ENCODE data around the gene TAP2.

TAP2 gene

DNA sequence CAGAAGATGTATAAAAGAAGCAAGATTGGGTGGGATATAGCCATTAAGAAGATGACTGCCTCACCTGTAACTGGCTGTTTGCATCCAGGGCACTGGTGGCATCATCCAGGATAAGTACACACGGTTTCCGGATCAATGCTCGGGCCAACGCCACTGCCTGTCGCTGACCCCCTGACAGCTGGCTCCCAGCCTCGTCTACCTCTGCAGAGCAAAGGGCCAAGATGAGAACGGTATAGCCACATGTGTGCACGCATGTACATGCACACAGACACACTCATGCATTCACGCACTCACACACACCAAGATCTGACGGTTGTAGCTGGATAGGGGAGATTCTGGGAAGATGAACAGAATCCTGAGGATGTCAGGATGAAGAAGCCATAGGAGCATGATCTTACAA is 8.5 kb upstream of the TAP2 start:
- no peak for DNase-seq (ENCODE audit: low read depth)
- TF ChIP-seq, protein P1, sequence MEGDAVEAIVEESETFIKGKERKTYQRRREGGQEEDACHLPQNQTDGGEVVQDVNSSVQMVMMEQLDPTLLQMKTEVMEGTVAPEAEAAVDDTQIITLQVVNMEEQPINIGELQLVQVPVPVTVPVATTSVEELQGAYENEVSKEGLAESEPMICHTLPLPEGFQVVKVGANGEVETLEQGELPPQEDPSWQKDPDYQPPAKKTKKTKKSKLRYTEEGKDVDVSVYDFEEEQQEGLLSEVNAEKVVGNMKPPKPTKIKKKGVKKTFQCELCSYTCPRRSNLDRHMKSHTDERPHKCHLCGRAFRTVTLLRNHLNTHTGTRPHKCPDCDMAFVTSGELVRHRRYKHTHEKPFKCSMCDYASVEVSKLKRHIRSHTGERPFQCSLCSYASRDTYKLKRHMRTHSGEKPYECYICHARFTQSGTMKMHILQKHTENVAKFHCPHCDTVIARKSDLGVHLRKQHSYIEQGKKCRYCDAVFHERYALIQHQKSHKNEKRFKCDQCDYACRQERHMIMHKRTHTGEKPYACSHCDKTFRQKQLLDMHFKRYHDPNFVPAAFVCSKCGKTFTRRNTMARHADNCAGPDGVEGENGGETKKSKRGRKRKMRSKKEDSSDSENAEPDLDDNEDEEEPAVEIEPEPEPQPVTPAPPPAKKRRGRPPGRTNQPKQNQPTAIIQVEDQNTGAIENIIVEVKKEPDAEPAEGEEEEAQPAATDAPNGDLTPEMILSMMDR (IDR thresholded peaks at IDR 0.05; ENCODE audit: insufficient read depth, low read depth, low read length, missing control alignments), result no peak
- H3K4me3 ChIP-seq (ENCODE audit: low read length), result no peak overlapping the region

DNA sequence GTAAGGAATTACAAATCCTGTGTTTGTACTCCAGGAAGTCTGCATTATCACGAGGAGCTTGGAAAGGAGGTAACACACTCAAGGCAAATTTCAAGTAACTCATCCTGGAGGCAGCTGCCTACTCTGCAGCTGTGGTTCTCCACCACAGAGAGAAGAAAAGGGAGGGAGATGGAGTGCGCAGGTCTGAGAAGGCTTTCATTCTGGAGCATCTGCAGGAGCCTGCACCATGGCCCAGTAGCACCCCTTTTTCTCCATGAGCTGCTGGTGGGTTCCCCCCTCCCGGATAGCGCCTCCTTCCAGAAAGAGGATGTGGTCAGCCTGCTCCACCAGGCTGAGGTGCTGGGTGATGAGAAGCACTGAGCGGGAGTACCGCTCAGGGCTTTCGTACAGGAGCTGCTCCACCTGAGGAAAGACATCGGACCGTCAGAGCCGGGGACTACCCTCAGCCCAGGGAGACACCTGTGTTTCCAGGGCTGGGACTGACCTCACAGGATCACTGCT is 6.9 kb upstream of the TAP2 start:
- TF ChIP-seq, protein P1 (IDR thresholded peaks at IDR 0.05; ENCODE audit: insufficient read depth, low read depth, low read length, missing control alignments), result no peak
- H3K4me3 ChIP-seq (ENCODE audit: low read length), result no peak overlapping the region
- no peak for DNase-seq (ENCODE audit: low read depth)

DNA sequence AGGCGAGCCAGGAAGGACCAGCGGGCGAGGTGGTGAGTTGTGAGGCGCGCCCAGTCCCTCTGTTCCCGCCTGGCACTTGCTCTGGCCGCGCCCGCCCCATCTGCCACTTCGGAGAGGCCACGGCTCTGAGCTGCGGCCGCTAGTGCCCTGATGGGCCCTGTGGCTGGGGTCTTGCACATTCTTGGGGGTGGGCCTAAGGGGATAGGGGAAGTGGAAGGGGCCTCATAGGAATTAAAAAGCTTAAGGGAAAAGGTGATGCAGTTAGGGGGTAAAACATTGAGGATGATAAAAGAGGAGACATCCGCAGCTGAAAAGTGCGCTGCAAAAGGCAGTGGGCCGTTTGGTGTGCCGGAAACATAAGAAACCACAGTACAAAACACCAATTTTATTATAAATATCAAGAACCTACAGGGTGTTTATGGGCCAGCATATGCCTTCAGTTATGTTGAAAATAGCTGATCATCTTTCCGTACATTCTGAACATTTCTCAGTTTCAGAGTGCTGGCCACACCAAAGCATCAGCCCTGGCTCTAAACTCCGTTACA is 6.4 kb upstream of the TAP2 start:
- TF ChIP-seq, protein P1 (IDR thresholded peaks at IDR 0.05; ENCODE audit: insufficient read depth, low read depth, low read length, missing control alignments), result no peak
- no peak for DNase-seq (ENCODE audit: low read depth)
- H3K4me3 ChIP-seq (ENCODE audit: low read length), result no peak overlapping the region

DNA sequence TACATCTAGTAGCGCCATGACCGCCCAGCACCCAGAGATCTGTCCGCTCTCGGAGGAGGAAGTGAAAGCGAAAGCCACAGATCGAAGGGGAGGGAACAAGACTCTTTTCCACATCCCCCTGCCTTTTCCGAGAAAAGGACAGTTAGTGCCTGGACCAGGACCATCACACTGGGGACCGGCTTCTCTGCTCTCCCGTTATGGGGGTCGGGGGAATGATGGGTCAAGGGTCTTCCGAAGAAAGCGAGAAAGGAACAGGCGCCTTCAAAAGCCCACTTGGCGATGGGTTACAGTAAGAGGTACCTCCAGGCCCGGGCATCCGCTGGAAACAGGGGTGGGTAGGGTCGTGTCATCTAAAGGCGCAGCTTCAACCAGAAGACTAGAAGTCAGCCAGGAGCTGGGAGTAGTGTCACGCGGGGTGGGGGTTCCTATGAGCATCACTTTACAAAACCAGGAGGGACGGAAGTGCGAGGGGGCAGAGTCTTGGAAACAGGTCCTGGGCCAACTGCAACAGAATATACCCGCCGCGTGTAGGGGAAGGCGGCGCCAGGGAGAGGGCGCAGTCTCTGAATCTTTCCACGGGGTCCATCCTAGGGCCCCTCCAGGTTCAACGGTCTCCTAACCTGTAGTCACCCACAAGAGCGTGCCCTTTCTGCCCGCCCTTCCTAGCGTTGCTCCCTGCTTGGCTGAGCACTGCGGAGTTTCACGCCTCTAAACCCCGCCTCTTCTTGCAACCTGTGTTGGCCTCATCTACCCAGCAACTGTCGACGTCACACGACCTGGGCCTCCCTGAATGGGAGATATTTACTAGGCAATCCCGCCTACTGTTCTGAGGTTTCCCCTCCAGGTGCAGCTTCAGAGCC is 5.7 kb upstream of the TAP2 start, which contains the start of gene PSMB8:
PSMB8 (minus strand) TSS at position 69 of the 860 bp plus-strand sequence; CDS start at position 18, 51 bp downstream.
- peak; percentile 99 for DNase-seq (ENCODE audit: low read depth)
- H3K4me3 ChIP-seq (ENCODE audit: low read length), result peak within 1 kb of the TSS; percentile 84
- TF ChIP-seq, protein P1 (IDR thresholded peaks at IDR 0.05; ENCODE audit: insufficient read depth, low read depth, low read length, missing control alignments), result peak; percentile 13

DNA sequence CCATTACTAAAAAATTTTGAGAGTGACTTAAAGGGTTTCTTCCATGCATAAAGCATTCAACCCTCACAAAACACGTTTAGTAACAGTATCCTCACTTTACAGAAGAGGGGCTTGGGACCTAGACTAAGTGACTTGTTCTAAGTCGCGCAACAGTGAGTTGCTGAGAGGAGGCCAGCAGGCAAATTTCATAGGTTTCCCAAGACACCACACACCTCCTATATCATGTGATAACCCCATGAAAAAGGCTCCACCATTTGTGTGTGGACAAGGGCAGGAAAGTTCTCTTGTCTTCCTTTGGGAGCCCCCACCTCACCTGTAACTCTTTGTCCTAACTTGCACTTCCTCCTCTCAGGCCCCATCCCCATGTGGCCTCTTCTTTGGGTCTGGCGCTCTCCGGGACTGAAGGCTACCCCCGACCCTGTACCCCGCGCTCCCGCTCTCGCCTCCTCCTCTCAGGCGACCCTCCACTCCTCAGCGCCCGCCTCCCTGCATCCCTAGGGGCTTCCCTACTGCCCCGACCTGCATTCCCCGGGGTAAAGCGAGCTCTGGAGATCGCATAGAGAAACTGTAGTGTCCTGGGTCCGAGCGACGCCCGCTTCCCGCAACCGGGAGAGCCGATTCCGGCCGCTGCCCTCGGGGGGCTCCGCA is 4.9 kb upstream of the TAP2 start:
- TF ChIP-seq, protein P1 (IDR thresholded peaks at IDR 0.05; ENCODE audit: insufficient read depth, low read depth, low read length, missing control alignments), result no peak
- peak overlapping the region; percentile 84 for H3K4me3 ChIP-seq (ENCODE audit: low read length)
- DNase-seq (ENCODE audit: low read depth), result no peak

DNA sequence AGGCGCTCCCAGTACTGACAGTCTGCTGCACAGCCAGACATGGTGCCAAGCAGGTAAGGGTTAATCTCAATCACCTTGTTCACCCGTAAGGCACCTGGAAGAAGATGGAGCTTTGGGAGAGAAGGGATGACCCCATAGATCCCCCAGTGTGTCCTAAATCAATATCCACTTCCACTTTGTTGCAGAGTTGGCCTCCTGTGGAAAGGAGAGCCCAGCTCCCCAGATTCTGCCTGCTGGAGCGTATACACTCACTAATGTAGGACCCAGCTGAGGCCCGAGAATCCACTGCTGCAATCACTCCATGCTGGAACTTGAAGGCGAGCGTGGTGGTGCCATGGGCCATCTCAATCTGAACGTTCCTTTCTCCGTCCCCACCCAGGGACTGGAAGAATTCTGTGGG is 4.2 kb upstream of the TAP2 start:
- no peak overlapping the region for H3K4me3 ChIP-seq (ENCODE audit: low read length)

More for the DNA sequence above, 4.2 kb upstream of the TAP2 start:
- TF ChIP-seq, protein P1 (IDR thresholded peaks at IDR 0.05; ENCODE audit: insufficient read depth, low read depth, low read length, missing control alignments), result no peak
- DNase-seq (ENCODE audit: low read depth), result no peak
